ENCODE data around the gene COL9A2. TPM values are rescaled to one million over a fixed set of nuclear protein-coding genes. Genes with fewer than 3 reads are reported as not detected.

COL9A2 gene
- total RNA-seq, 1 donor from 2014 or later: 0.27 TPM

DNA sequence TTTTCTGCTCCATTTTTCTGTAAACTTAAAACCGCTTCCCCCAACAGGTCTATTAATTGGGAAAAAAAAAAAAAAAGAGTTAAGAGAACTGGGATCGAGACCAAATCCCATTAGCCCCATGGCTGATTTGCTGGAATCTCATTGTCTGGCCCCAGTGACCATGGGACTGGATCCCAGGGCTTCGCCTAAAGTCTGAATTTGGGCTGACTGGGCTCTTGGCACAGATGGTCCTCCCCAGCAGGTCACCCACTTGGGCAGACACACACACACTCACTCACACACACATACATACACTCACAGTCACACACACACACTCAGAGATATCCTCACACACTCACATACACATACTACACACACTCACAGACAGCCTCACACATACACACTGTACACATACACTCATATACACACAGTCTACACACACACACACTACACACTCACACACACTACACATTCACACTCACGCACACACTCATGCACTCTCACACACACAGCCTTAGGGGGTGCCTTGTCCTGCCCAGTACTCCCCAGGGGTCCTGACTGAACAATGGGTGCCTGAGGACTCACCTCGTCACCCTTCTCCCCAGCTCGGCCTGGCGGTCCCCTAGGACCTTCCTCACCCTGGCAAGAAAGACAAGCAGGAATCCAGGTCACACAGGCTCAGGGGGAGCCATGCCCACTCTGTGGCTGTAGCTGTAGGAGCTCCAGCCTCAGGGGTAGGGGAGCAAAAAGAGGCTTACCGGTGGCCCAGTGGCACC is 7.5 kb downstream of the COL9A2 start:
- TF ChIP-seq, protein P1, sequence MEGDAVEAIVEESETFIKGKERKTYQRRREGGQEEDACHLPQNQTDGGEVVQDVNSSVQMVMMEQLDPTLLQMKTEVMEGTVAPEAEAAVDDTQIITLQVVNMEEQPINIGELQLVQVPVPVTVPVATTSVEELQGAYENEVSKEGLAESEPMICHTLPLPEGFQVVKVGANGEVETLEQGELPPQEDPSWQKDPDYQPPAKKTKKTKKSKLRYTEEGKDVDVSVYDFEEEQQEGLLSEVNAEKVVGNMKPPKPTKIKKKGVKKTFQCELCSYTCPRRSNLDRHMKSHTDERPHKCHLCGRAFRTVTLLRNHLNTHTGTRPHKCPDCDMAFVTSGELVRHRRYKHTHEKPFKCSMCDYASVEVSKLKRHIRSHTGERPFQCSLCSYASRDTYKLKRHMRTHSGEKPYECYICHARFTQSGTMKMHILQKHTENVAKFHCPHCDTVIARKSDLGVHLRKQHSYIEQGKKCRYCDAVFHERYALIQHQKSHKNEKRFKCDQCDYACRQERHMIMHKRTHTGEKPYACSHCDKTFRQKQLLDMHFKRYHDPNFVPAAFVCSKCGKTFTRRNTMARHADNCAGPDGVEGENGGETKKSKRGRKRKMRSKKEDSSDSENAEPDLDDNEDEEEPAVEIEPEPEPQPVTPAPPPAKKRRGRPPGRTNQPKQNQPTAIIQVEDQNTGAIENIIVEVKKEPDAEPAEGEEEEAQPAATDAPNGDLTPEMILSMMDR (IDR thresholded peaks at IDR 0.05; ENCODE audit: borderline replicate concordance): no peak
- Histone ChIP-seq H3K4me1 (peaks cover 7% of the 10 kb centered on the region), H3K9me3 (replicated peaks) (no peaks in the 10 kb centered on the region), H3K4me3 (no peak overlapping the region), H3K27me3 (ENCODE audit: low read depth) (peaks cover 8% of the 10 kb centered on the region), H3K27ac (replicated peaks) (no peak overlapping the region), H3K36me3 (no peaks in the 10 kb centered on the region)
- intact Hi-C loops (cut with micrococcal nuclease): no loop called here
- no peak for DNase-seq

- H3K27me3 ChIP-seq (ENCODE audit: low read depth): peaks cover 15% of the 10 kb centered on the region
- TF ChIP-seq, protein P1 (IDR thresholded peaks at IDR 0.05; ENCODE audit: borderline replicate concordance): no peak
- DNase-seq: peak; percentile 40
- peaks cover 7% of the 10 kb centered on the region for H3K4me1 ChIP-seq
- intact Hi-C loops (cut with micrococcal nuclease): no loop called here
- no peaks in the 10 kb centered on the region for H3K36me3 ChIP-seq
- no peak overlapping the region for H3K27ac ChIP-seq (replicated peaks)
- no peaks in the 10 kb centered on the region for H3K9me3 ChIP-seq (replicated peaks)
- H3K4me3 ChIP-seq: no peak overlapping the region
Observed at GRCh38 chr1:40308036-40308727, 8.9 kb downstream of the COL9A2 start.

- Histone ChIP-seq H3K36me3 (no peaks in the 10 kb centered on the region), H3K9me3 (replicated peaks) (no peaks in the 10 kb centered on the region), H3K4me1 (peaks cover 7% of the 10 kb centered on the region), H3K27me3 (ENCODE audit: low read depth) (peaks cover 20% of the 10 kb centered on the region), H3K4me3 (no peak overlapping the region), H3K27ac (replicated peaks) (no peak overlapping the region)
- DNase-seq: no peak
- TF ChIP-seq, protein P1 (IDR thresholded peaks at IDR 0.05; ENCODE audit: borderline replicate concordance): no peak
- intact Hi-C loops (cut with micrococcal nuclease): no loop called here
Observed at GRCh38 chr1:40307186-40307585, 9.9 kb downstream of the COL9A2 start.

GRCh38 chr1:40306296-40306695 is 10.8 kb downstream of the COL9A2 start:
- no peaks in the 10 kb centered on the region for H3K36me3 ChIP-seq

DNA sequence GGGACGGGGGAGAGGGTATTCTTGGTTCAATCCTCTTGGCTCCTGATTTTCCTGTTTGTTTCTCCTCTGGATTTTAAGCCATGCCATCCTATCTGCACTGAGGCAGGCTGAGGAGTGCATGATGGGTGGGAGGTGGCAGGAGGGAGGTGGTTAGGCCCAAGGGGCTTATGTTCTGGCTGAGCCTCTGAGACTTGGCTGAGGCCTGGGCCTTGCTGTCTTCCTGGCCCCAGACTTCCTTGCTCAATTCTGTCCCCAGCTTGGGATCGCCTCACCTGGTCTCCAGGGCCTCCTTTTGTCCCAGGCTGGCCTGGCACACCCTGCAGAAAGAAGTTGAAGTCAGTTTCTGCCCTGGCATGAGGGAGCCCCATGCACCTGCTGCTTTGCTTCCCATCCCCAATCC is 11.2 kb downstream of the COL9A2 start:
- Histone ChIP-seq H3K27ac (replicated peaks) (no peak overlapping the region), H3K27me3 (ENCODE audit: low read depth) (peaks cover 20% of the 10 kb centered on the region), H3K4me1 (peaks cover 7% of the 10 kb centered on the region), H3K4me3 (no peak overlapping the region), H3K36me3 (no peaks in the 10 kb centered on the region), H3K9me3 (replicated peaks) (no peaks in the 10 kb centered on the region)
- intact Hi-C loops (cut with micrococcal nuclease): no loop called here
- TF ChIP-seq, protein P1 (IDR thresholded peaks at IDR 0.05; ENCODE audit: borderline replicate concordance): no peak
- DNase-seq: no peak

More at GRCh38 chr1:40306296-40306695, 10.8 kb downstream of the COL9A2 start:
- H3K27ac ChIP-seq (replicated peaks): no peak overlapping the region
- no peaks in the 10 kb centered on the region for H3K9me3 ChIP-seq (replicated peaks)
- peaks cover 20% of the 10 kb centered on the region for H3K27me3 ChIP-seq (ENCODE audit: low read depth)
- H3K4me3 ChIP-seq: no peak overlapping the region
- H3K4me1 ChIP-seq: peaks cover 7% of the 10 kb centered on the region
- DNase-seq: no peak
- TF ChIP-seq, protein P1 (IDR thresholded peaks at IDR 0.05; ENCODE audit: borderline replicate concordance): no peak
- intact Hi-C loops (cut with micrococcal nuclease): no loop called here

Measured in left ventricle myocardium inferior (tissue), 1 donor.